Frontal cortex (tissue), 4 donors: ENCODE results near the gene GALE. TPM values are rescaled to one million over a fixed set of nuclear protein-coding genes. Genes with fewer than 3 reads are reported as not detected.
A peak's percentile ranks its signal among the peaks of the same experiment; 100 is the strongest.
"Not testable (repeated sequence)": the region's sequence is repeated elsewhere in the genome, so short reads cannot be mapped to it uniquely, and the experiment has no call there.

Experiments used
- DNase-seq, 2 donors: peaks; one replicate each; pipeline ENCODE4 v3.0.0; 2012; ENCODE audit warnings: low spot score in 2 of 2
- FAIRE-seq: peaks from 2 replicates; lab custom pipeline; 2012; peaks lifted over from hg19 to GRCh38; lab: Jason Lieb, UNC
- total RNA-seq: library from RNA; depleted of rRNA; stranded (reverse); fragments of >200 nt; gene quantifications from one replicate; pipeline ENCODE4 v1.2.3, GENCODE V29; 2014
- donor health status: control.
- donor health status: control.
- donor health status: control.

Gene GALE
- total RNA-seq, result 26.1 TPM

- no peak for FAIRE-seq
- DNase-seq, result peak; percentile 99 to 100
Measured at GRCh38 chr1:23800400-23801337, at the start of gene GALE. Gene GALE, minus strand, starts transcription at chr1:23800754. Its CDS starts 1,747 bp downstream, at chr1:23799007.

DNA sequence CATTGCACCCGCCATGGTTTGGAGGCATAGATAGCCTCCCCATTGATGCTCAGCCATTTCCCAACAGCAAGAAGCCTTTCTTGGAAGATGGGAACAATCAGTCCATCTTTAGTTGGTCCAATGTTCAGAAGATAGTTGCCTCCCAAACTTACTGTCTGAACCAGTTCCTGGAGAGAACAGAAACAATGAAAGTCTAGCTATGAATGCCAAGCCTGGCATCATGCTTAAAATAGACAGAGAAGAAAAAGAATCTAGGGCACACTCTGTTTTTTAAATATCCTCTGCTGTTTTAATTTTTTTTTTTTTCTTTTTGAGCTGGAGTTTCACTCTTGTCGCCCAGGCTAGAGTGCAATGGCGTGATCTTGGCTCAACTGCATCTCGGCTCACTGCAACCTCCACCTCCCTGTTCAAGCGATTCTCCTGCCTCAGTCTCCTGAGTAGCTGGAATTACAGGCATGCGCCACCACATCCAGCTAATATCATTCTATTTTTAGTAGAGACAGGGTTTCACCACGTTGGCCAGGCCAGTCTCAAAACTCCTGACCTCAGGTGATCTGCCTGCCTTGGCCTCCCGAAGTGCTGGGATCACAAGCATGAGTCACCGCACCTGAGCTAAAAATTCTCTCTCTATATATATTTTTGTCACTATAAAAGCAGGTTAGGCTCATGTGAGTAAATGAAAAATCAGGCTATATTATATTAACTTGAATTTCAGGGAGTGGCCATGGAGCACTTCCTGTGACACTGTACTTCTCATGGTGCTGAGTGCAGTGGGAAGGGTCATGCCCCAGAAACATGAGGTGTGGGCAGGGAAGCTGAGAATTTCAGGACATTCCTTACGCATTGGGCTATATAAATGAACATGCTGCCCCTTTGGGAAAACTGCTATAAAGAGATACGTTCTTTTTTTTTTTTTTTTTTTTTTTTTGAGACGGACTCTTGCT is 48.4 kb upstream of the GALE start:
- FAIRE-seq, result no peak
- DNase-seq, result no peak

DNA sequence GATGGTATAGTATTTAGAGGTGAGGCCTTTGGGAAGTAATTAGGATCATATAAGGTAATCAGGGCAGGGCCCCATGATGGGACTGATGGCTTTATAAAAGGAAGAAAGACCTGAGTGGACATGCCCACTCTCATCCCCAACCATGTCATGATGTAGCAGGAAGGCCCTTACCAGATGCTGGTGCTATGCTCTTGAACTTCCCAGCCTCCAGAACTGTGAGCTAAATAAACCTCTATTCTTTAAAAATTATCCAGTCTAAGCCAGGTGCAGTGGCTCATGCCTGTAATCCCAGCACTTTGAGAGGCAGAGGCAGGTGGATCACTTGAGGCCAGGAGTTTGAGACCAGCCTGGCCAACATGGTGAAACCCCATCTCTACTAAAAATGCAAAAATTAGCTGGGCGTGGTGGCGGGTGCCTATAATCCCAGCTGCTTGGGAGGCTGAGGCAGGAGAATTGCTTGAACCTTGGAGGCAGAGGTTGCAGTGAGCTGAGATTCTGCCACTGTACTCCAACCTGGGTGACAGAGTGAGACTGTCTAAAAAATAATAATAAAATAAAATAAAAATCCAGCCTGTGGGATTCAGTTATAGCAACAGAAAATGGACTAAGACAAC is 47.0 kb upstream of the GALE start:
- FAIRE-seq, DNase-seq: not testable (repeated sequence)

DNA sequence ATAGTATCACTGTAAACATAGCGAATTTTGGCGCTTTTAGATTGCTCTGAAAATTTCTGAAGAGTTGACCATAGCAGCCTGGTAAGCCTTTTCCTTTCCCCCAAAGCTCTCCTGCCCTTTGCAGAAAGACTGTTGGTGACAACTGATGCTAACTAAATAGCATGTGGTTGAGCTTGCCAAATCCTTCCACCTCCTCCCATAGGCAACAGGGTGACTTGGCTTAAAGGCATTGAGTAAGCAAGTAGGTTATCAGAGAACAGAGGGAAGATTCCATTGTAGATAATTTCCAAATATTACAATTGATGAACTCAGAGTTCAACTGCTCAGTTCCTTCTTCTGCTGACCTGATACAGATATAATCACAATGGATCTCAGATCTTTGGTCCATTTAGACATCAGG is 44.6 kb upstream of the GALE start:
- DNase-seq (no peak), FAIRE-seq (no peak)

DNA sequence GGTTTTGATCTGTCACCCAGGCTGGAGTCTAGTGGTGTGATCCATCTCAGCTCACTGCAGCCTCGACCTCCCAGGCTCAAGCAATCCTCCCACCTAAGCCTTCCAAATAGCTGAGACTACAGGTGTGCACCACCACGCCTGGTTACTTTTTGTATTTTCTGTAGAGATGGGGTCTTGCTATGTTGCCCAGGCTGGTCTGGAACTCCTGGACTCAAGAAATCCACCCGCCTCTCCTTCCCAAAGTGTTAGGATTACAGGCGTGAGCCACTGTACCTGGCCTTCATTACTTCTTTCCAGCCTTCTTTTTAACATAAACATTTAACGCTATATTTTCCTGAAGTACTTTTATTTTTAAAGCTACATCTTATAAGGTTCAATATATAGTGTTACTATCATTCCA is 43.1 kb upstream of the GALE start:
- DNase-seq (no peak), FAIRE-seq (no peak)

GRCh38 chr1:23838401-23838866 is 37.9 kb upstream of the GALE start:
- no peak for FAIRE-seq

DNA sequence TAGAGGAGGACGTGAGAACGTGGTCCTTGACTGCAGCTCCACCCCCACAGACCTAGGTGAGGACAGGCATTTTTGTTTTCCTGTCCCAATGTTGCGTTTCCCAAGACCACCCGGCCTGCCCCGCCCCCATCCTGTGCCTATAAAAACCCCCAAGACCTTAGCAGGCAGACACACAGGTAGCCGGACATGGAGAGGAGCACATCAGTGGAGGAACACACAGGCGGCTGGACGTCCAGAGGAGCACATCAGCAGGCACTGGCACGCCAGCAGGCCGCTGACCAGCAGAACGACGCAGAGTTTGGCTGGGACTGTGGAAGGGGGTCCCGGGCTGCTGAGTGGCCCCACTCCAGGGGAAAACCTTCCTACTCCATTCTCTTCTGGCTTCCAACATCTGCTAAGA is 37.4 kb upstream of the GALE start:
- no peak for DNase-seq
- no peak for FAIRE-seq

More at GRCh38 chr1:23838401-23838866, 37.9 kb upstream of the GALE start:
- peak; percentile 37 to 47 for DNase-seq

DNA sequence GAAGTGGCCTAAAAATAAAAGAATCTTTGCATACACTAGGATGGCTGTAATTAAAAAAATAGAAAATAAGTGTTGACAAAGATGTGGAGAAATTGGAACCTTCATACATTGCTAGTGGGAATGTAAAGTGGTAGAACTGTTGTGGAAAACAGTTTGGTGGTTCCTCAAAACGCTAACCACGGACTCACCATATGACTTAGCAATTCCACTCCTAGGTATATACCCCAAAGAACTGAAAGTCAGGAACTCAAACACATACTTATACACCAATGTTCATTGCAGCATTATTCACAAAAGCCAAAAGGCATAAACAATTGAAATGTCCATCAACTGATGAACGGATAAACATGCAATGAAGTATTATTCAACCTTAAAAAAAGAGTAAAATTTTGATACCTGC is 35.5 kb upstream of the GALE start:
- FAIRE-seq, result no peak
- DNase-seq, result no peak

- not testable (repeated sequence) for FAIRE-seq, DNase-seq
Measured at GRCh38 chr1:23834156-23834555, 33.6 kb upstream of the GALE start.

DNA sequence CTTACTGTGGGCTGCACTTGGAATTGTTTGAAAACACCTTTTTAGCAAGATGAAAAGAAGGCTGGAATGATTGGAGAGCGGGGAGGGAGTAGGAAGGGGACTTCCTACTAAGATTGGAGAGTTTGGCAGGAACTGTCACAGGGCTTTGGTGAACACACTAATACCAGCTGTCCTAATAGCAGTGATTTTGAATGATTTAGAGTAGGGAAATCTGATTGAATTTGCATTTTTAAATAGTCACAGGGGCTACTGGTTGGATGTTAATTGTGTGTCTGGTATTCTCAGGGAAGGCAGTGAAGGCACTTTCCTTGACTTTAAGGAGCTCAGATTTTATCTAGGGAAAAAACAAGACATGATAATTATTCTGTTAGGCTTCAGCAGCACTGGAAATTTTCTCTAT is 27.2 kb upstream of the GALE start:
- FAIRE-seq (no peak), DNase-seq (no peak)

DNA sequence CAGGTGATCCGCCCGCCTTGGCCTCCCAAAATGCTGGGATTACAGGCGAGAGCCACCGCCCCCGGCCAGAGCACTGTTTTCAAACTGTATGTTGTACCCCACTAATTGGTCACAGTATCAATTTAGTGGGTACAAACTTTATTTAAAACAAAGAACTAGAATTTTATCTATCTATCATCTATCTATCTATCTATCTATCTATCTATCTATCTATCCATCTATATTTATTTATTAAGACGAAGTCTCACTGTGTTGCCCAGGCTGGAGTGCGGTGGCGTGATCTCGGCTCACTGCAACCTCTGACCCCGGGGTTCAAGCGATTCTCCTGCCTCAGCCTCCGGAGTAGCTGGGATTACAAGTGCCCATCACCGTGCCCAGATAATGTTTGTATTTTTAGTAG is 26.0 kb upstream of the GALE start:
- not testable (repeated sequence) for FAIRE-seq, DNase-seq

GRCh38 chr1:23825762-23826522 is 25.4 kb upstream of the GALE start:
- FAIRE-seq, result no peak
- DNase-seq, result peak in 1 of 2 donors; percentile 29

DNA sequence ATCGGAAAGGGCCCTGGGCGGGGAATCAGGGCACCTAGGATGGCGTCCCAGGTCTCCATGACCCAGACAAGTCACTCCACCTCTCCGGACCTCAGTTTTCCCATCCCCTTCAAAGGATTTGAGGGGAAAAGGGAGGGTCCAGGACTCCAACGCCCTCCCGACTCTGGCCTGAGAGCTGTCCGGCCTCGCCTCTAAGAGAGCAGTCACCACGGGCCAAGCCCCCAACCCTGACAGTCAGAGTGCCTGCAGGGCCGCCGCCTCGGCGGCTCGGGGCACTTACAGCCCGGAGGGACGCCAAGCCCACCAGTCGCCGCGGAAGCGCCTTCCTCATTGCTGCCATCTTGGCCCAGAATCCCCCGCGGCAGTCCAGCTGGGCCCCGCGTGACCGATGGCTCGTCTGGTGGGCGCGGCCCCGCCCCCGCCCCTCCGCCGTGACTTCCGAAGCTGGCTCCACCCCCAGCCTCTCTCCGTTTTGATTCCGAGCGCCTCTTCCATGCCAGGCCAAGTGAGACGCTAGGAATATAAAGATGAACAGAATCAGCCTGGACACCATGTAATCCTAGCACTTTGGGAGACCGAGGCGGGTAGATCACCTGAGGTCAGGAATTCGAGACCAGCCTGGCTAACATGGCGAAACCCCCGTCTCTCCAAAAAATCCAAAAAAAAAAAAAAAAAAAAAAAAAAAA is 24.7 kb upstream of the GALE start, which contains the start of gene HMGCL:
HMGCL (minus strand) TSS at position 354 of the 686 bp plus-strand sequence; CDS start at position 340, 14 bp downstream.
- DNase-seq (peak; percentile 86 to 91), FAIRE-seq (no peak)

- no peak for DNase-seq
- FAIRE-seq, result no peak
Measured at GRCh38 chr1:23824711-23825075, 24.1 kb upstream of the GALE start.

GRCh38 chr1:23823767-23824166 is 23.2 kb upstream of the GALE start:
- DNase-seq, result no peak
- FAIRE-seq, result no peak

- DNase-seq (no peak), FAIRE-seq (no peak)
Measured at GRCh38 chr1:23817633-23818032, 17.1 kb upstream of the GALE start.

GRCh38 chr1:23816906-23817305 is 16.4 kb upstream of the GALE start:
- no peak for DNase-seq
- no peak for FAIRE-seq

DNA sequence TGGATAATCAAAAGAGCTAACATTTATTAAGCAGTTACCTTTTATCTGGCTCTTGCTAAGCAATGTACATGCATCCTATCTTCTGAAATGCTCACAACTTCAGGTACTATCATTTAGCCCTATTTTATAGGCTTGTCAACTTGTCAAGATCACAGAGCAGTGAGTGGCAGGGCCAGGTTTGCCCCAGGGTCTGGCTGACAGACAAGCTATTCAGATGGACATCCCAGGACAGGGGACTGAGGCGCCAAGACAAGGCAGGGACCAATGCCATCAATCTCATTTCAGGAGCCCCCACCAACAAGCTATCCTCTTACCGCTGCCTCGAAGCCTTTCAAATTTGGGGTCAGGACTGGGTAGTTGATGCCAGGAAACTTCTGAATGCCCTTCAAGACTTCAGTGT is 15.8 kb upstream of the GALE start:
- no peak for FAIRE-seq
- DNase-seq, result no peak

GRCh38 chr1:23814016-23814415 is 13.5 kb upstream of the GALE start:
- FAIRE-seq (no peak), DNase-seq (no peak)
